Measurements from ENCODE around the gene COPS6. TPM values are rescaled to one million over a fixed set of nuclear protein-coding genes. Genes with fewer than 3 reads are reported as not detected.

COPS6 gene
- total RNA-seq, 2 donors from 2014 or later: 109 to 121 TPM

GRCh38 chr7:100093054-100093453 lies 4.3 kb downstream of the COPS6 start:
- no peak overlapping the region for H3K9ac ChIP-seq (ENCODE audit: extremely low read depth, low read length, poor library complexity, severe bottlenecking)
- H3K36me3 Mint-ChIP-seq (ENCODE audit: low read depth): peaks cover 75% of the 10 kb centered on the region

GRCh38 chr7:100093498-100093897 lies 4.7 kb downstream of the COPS6 start:
- H3K4me3 ChIP-seq (ENCODE audit: low read length): no peak overlapping the region
- H3K4me1 Mint-ChIP-seq: peaks cover 9% of the 10 kb centered on the region

More at GRCh38 chr7:100093054-100093453, 4.3 kb downstream of the COPS6 start:
- Mint-ChIP-seq H3K27ac (peak overlapping the region; percentile 77), H3K27me3 (ENCODE audit: insufficient read depth) (no peaks in the 10 kb centered on the region), H3K4me1 (peaks cover 7% of the 10 kb centered on the region), H3K4me3 (no peak overlapping the region), H3K9me3 (no peaks in the 10 kb centered on the region)
- no peak for TF ChIP-seq CTCF (conservative IDR thresholded peaks at IDR 0.05)
- no peaks in the 10 kb centered on the region for H3K4me1 ChIP-seq (ENCODE audit: control insufficient read depth, insufficient read depth, low read length)
- WGBS, 2 experiments (ENCODE audit: insufficient coverage in 1 of 2, insufficient read length in 1 of 2): 95 to 100% methylated on average over 5 to 8 of the region's 8 CpGs
- no peaks in the 10 kb centered on the region for H3K27me3 ChIP-seq (ENCODE audit: control insufficient read depth, insufficient read depth, low read length, poor library complexity, severe bottlenecking)
- no peak for DNase-seq
- peaks cover 78% of the 10 kb centered on the region for H3K36me3 ChIP-seq (ENCODE audit: control insufficient read depth, insufficient read depth, low read length)
- H3K27ac ChIP-seq (ENCODE audit: low read depth, low read length): no peak overlapping the region
- no peaks in the 10 kb centered on the region for H3K9me3 ChIP-seq (ENCODE audit: control insufficient read depth, low read length)
- H3K4me3 ChIP-seq (ENCODE audit: low read length): no peak overlapping the region

GRCh38 chr7:100093925-100094486 lies 5.2 kb downstream of the COPS6 start:
- Histone ChIP-seq H3K9ac (ENCODE audit: extremely low read depth, low read length, poor library complexity, severe bottlenecking) (no peak overlapping the region), H3K4me3 (ENCODE audit: low read length) (no peak overlapping the region), H3K27me3 (ENCODE audit: control insufficient read depth, insufficient read depth, low read length, poor library complexity, severe bottlenecking) (no peaks in the 10 kb centered on the region), H3K36me3 (ENCODE audit: control insufficient read depth, insufficient read depth, low read length) (peaks cover 88% of the 10 kb centered on the region), H3K27ac (ENCODE audit: low read depth, low read length) (no peak overlapping the region), H3K4me1 (ENCODE audit: control insufficient read depth, insufficient read depth, low read length) (peaks cover 6% of the 10 kb centered on the region), H3K9me3 (ENCODE audit: control insufficient read depth, low read length) (no peaks in the 10 kb centered on the region)
- DNase-seq: no peak
- no peaks in the 10 kb centered on the region for H3K9me3 Mint-ChIP-seq
- no peak for TF ChIP-seq CTCF (conservative IDR thresholded peaks at IDR 0.05)
- H3K4me3 Mint-ChIP-seq: no peak overlapping the region
- H3K4me1 Mint-ChIP-seq: peaks cover 14% of the 10 kb centered on the region
- peak overlapping the region; percentile 77 for H3K27ac Mint-ChIP-seq
- H3K36me3 Mint-ChIP-seq (ENCODE audit: low read depth): peaks cover 85% of the 10 kb centered on the region
- 89 to 97% methylated on average over 13 to 16 of the region's 16 CpGs for WGBS, 2 experiments (ENCODE audit: insufficient coverage in 1 of 2, insufficient read length in 1 of 2)
- H3K27me3 Mint-ChIP-seq (ENCODE audit: insufficient read depth): no peaks in the 10 kb centered on the region

More at GRCh38 chr7:100093498-100093897, 4.7 kb downstream of the COPS6 start:
- Histone ChIP-seq H3K27ac (ENCODE audit: low read depth, low read length) (no peak overlapping the region), H3K27me3 (ENCODE audit: control insufficient read depth, insufficient read depth, low read length, poor library complexity, severe bottlenecking) (no peaks in the 10 kb centered on the region), H3K36me3 (ENCODE audit: control insufficient read depth, insufficient read depth, low read length) (peaks cover 82% of the 10 kb centered on the region), H3K4me1 (ENCODE audit: control insufficient read depth, insufficient read depth, low read length) (peaks cover under 1% of the 10 kb centered on the region), H3K9ac (ENCODE audit: extremely low read depth, low read length, poor library complexity, severe bottlenecking) (no peak overlapping the region), H3K9me3 (ENCODE audit: control insufficient read depth, low read length) (no peaks in the 10 kb centered on the region)
- Mint-ChIP-seq H3K36me3 (ENCODE audit: low read depth) (peaks cover 80% of the 10 kb centered on the region), H3K9me3 (no peaks in the 10 kb centered on the region), H3K27ac (peak overlapping the region; percentile 77), H3K4me3 (no peak overlapping the region), H3K27me3 (ENCODE audit: insufficient read depth) (no peaks in the 10 kb centered on the region)
- WGBS, 2 experiments (ENCODE audit: insufficient coverage in 1 of 2, insufficient read length in 1 of 2): 91 to 93% methylated on average over 8 to 13 of the region's 13 CpGs
- no peak for TF ChIP-seq CTCF (conservative IDR thresholded peaks at IDR 0.05)
- DNase-seq: peak; percentile 66

Data from endodermal cell (in vitro differentiated cells).